Tibial artery (tissue), 4 donors: ENCODE results near the gene EIPR1.

Experiments
- DNase-seq, 2 donors: peaks; one replicate each; pipeline ENCODE4 v3.0.0-alpha.2; 2019
- H3K27ac ChIP-seq, 2 donors: fragments of 200-600 bp; sonication (generic) in 1 of 2; 1 replicate in 1 of 2; 2 replicates in 1 of 2; pipeline ENCODE4 v1.5.1; 2018 to 2019; ENCODE audit warnings: mild to moderate bottlenecking in 1 of 2
- H3K27me3 ChIP-seq, 2 donors: fragments of 200-600 bp; sonication (generic) in 1 of 2; one replicate each; pipeline versions ENCODE4 v1.5.1 to v1.6.0; 2016 to 2019
- H3K36me3 ChIP-seq, 3 donors: fragments of 200-600 bp; sonication (generic) in 2 of 3; one replicate each; pipeline ENCODE4 v1.5.1; 2016 to 2019; ENCODE audit warnings: mild to moderate bottlenecking in 2 of 3
- H3K4me1 ChIP-seq, 4 donors: fragments of 200-600 bp; sonication (generic) in 2 of 4; 1 replicate in 3 of 4; 2 replicates in 1 of 4; pipeline ENCODE4 v1.5.1; 2016 to 2019
- H3K4me3 ChIP-seq, 2 donors: fragments of 200-600 bp; sonication (generic) in 1 of 2; 1 replicate in 1 of 2; 2 replicates in 1 of 2; pipeline ENCODE4 v1.5.1; 2018 to 2019; ENCODE audit warnings: mild to moderate bottlenecking in 2 of 2
- H3K9me3 ChIP-seq, 3 donors: fragments of 200-600 bp; sonication (generic) in 1 of 3; one replicate each; pipeline ENCODE4 v1.5.1; 2016 to 2019
- intact Hi-C: fragments of 100-400 bp; cut with DNase I; formaldehyde crosslinking; loops from one replicate; pipeline ENCODE4 v1.15.0; 2023; ENCODE audit warnings: low total_unique reads
- TF ChIP-seq, protein P1 (sequence below), 2 experiments: fragments of 200-600 bp in 1 of 2; fragments of 450-650 bp in 1 of 2; IDR thresholded peaks; one replicate each; pipeline ENCODE4 v1.5.1; 2017 to 2019; ENCODE audit warnings: antibody characterized with exemption in 2 of 2, mild to moderate bottlenecking in 1 of 2, moderate library complexity in 1 of 2

EIPR1 gene

DNA sequence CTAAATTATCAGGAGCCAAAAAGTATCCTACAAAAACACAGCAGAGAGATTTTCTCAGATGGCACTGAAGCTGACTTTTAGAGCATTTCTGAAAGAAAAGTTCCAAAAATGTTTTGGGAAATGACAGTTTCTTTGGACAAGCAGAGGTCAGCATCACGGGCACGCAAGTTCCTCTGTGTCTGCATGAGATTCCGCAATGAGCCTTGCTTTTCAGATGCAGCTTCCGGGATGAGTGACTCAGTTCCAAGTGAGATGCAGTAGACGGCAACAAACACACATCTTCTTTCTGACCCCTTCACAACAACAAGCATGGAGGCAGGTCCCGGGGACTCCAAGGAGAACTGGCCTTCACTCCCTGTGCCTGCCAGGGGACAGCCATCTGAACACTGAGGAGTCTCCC lies 76.6 kb downstream of the EIPR1 start:
- Histone ChIP-seq H3K9me3 (no peaks in the 10 kb centered on the region), H3K27ac (no peak overlapping the region), H3K4me3 (no peak overlapping the region), H3K36me3 (no peaks in the 10 kb centered on the region), H3K4me1 (peaks cover 0 to 7% (median 3%) of the 10 kb centered on the region in 4 donors), H3K27me3 (no peaks in the 10 kb centered on the region)
- DNase-seq: no peak
- intact Hi-C loops: loop anchor here (5.0 kb wide), 1 partner anchor 1444 kb away; no protein-coding TSS in a partner anchor
- TF ChIP-seq, protein P1, sequence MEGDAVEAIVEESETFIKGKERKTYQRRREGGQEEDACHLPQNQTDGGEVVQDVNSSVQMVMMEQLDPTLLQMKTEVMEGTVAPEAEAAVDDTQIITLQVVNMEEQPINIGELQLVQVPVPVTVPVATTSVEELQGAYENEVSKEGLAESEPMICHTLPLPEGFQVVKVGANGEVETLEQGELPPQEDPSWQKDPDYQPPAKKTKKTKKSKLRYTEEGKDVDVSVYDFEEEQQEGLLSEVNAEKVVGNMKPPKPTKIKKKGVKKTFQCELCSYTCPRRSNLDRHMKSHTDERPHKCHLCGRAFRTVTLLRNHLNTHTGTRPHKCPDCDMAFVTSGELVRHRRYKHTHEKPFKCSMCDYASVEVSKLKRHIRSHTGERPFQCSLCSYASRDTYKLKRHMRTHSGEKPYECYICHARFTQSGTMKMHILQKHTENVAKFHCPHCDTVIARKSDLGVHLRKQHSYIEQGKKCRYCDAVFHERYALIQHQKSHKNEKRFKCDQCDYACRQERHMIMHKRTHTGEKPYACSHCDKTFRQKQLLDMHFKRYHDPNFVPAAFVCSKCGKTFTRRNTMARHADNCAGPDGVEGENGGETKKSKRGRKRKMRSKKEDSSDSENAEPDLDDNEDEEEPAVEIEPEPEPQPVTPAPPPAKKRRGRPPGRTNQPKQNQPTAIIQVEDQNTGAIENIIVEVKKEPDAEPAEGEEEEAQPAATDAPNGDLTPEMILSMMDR (IDR thresholded peaks at IDR 0.05): no peak

DNA sequence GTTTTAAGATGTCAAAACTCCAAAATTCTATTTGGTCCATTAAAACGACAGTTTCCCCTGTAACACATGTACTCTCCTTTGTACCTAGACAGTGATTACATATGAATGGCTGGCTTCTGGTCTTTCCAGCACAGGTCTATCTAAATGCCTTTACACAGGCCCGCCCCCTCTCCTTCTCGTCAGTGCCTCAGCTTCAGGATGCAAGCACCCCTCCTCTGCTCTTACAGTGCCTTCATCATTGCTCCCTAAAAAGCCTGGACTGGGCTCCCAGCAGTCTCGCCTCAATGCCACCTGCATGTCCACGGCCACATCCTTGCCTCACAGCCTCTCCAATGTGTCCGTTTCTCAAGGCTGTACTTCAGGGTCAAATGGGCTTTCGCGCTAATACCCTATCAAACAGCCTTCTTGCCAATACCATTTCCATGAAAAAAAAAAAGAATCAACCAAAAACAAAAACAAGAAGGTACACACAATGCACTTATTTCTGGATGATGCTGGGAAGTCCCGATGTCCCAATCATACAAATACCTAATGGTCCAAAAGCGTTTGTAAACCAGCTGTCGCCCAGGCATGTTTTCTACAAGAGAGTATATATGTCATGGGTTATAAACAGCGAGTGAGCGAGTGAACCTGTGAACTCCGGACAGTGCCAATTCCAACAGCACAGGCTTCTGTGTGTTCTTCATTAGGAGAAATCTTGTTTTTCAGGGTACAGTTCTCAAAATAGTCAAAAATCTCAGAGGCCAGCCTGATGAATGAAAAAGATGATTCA lies 77.2 kb downstream of the EIPR1 start:
- peaks cover 0 to 7% (median 3%) of the 10 kb centered on the region in 4 donors for H3K4me1 ChIP-seq
- H3K9me3 ChIP-seq: no peaks in the 10 kb centered on the region
- H3K27me3 ChIP-seq: no peaks in the 10 kb centered on the region
- no peak overlapping the region for H3K27ac ChIP-seq
- no peak overlapping the region for H3K4me3 ChIP-seq
- intact Hi-C loops: loop anchor here (5.0 kb wide), 1 partner anchor 1443 kb away; no protein-coding TSS in a partner anchor
- TF ChIP-seq, protein P1 (IDR thresholded peaks at IDR 0.05): no peak
- peak in 1 of 2 donors; percentile 7 for DNase-seq
- no peaks in the 10 kb centered on the region for H3K36me3 ChIP-seq

DNA sequence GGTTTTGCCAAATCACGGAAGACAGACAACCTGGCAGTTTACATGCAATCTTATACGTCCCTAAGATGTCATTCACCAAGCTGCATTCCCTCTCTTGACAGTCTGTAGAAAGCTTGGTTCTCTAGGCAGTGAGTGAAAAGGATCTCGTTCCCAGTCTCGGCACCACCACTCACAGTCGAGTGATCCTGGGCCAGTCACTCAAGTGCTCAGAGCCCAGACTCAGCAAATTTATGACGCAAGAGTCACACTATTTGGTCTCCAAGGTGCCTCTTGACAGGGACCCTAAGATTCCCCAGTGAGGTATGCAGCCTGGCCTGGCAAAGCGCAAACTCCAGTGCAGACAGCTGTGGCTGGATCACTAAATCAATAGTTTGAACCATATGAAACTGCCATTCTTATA lies 77.9 kb downstream of the EIPR1 start:
- H3K9me3 ChIP-seq: no peaks in the 10 kb centered on the region
- no peaks in the 10 kb centered on the region for H3K36me3 ChIP-seq
- DNase-seq: peak; percentile 5 to 39
- peaks cover 0 to 7% (median 3%) of the 10 kb centered on the region in 4 donors for H3K4me1 ChIP-seq
- TF ChIP-seq, protein P1 (IDR thresholded peaks at IDR 0.05): no peak
- intact Hi-C loops: loop anchor here (5.0 kb wide), 1 partner anchor 1442 kb away; no protein-coding TSS in a partner anchor
- no peaks in the 10 kb centered on the region for H3K27me3 ChIP-seq
- H3K27ac ChIP-seq: no peak overlapping the region
- H3K4me3 ChIP-seq: no peak overlapping the region

DNA sequence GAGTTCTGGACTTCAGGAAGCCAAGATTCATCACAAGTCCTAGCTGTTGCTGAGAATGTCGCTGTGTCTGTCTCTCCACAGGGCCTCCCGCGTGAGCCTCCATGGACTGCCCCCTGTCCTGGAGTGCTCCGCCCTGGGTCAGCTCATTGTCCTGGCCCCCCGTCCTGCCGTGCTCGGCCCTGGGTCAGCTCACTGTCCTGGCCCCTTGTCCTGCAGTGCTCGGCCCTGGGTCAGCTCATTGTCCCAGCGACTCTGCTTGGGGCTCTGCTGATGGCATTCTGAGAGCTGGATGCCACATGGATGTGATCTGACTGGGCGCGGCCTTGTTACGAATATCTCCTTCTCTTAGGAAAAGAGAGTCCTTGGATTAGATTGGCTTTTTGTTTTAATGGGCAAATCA lies 78.5 kb downstream of the EIPR1 start:
- no peak overlapping the region for H3K27ac ChIP-seq
- no peaks in the 10 kb centered on the region for H3K9me3 ChIP-seq
- H3K4me3 ChIP-seq: no peak overlapping the region
- peak; percentile 14 to 48 for DNase-seq
- H3K36me3 ChIP-seq: no peaks in the 10 kb centered on the region
- peaks cover 0 to 7% (median 3%) of the 10 kb centered on the region in 4 donors for H3K4me1 ChIP-seq
- TF ChIP-seq, protein P1 (IDR thresholded peaks at IDR 0.05): no peak
- H3K27me3 ChIP-seq: no peaks in the 10 kb centered on the region
- intact Hi-C loops: no loop called here

DNA sequence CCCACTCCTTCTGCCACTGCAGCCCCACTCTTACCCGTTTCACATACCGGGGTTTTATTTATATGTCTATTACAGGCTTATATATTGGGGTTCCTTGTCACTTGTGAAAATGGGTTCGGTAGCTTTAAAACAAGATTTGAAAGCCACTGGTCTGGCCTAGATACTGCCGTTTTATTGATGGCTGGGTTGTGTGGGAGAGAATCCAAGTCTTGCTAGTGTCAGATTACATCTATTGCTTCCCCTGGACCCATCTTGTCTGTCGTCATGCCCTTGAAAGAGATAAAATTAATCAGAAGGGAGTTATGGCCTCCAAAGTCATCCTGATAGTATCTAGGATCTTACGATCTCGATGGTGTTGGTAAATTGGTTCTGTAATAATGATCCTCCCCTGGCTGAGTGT lies 79.4 kb downstream of the EIPR1 start:
- intact Hi-C loops: no loop called here
- TF ChIP-seq, protein P1 (IDR thresholded peaks at IDR 0.05): no peak
- DNase-seq: peak in 1 of 2 donors; percentile 23

More for the DNA sequence above, 79.4 kb downstream of the EIPR1 start:
- H3K9me3 ChIP-seq: no peaks in the 10 kb centered on the region
- H3K4me1 ChIP-seq: peaks cover 0 to 2% (median 1%) of the 10 kb centered on the region in 4 donors
- H3K27ac ChIP-seq: no peak overlapping the region
- H3K27me3 ChIP-seq: no peaks in the 10 kb centered on the region
- no peak overlapping the region for H3K4me3 ChIP-seq
- H3K36me3 ChIP-seq: no peaks in the 10 kb centered on the region
